GM12891 (cell line): ENCODE results near the gene JAZF1.

Source experiments
- POLR2A ChIP-seq: IDR thresholded peaks from 2 replicates; pipeline ENCODE4 v1.6.1; 2011; ENCODE audit warnings: low read depth, low read length, control low read depth
- POLR2AphosphoS5 ChIP-seq: IDR thresholded peaks from 2 replicates; pipeline ENCODE4 v1.6.1; 2011; ENCODE audit warnings: low read depth, low read length, control low read depth

DNA sequence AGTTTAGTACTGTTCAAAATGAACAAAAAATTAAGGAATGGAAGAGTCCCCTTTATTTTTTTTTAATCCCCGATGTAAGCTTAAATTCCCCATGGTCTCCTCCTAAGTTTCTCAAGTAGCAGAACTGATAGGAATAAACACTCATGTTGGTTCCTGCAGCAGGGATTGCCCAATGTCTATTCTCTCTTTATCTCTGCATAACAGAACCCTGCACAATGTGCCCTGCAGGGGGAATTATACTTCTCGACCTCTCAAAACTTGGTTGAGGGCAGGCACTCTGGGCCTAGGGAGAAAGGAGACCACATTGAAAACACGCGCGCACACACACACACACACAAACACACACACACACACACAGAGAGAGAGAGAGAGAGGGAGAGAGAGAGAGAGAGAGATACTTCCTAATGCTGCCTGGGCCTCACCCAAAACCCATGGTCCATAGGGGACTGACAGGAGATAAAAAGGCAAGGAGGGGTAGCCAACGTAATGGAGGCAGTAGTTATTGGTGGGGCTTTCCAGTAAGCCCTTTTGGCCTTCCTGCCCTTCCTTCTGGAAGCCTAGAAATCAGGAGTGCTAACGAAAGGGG lies 22.7 kb downstream of the JAZF1 start:
- no peak for TF ChIP-seq POLR2A
- no peak for TF ChIP-seq POLR2AphosphoS5
